ENCODE results near the gene PCDHGA1.

GRCh38 chr5:141515141-141515540 is 184.8 kb downstream of the PCDHGA1 start:
- no peak for TF ChIP-seq CTCF (IDR thresholded peaks at IDR 0.05)
- TF ChIP-seq ZFX (IDR thresholded peaks at IDR 0.05; ENCODE audit: borderline replicate concordance): no peak

Measured in 22Rv1 (cell line).